Sigmoid colon (tissue), 4 donors: ENCODE data around the gene DENND1C.

Source experiments
- CTCF ChIP-seq, 4 experiments: fragments of 450-650 bp in 3 of 4; fragments of 200-600 bp in 1 of 4; IDR thresholded peaks; one replicate each; pipeline ENCODE4 v1.5.1; 2016 to 2019; ENCODE audit warnings: antibody characterized with exemption in 4 of 4, mild to moderate bottlenecking in 3 of 4, moderate library complexity in 2 of 4
- EP300 ChIP-seq, 4 donors: sonication (generic); formaldehyde crosslinking; IDR thresholded peaks; one replicate each; pipeline ENCODE4 v1.6.1; 2017; ENCODE audit warnings: antibody characterized with exemption in 4 of 4
- POLR2A ChIP-seq, 2 donors: fragments of 450-650 bp; IDR thresholded peaks; one replicate each; pipeline ENCODE4 v1.6.1; 2016; ENCODE audit warnings: antibody characterized with exemption in 2 of 2, mild to moderate bottlenecking in 2 of 2, moderate library complexity in 2 of 2
- POLR2AphosphoS5 ChIP-seq, 4 donors: sonication (generic); formaldehyde crosslinking; IDR thresholded peaks; one replicate each; pipeline ENCODE4 v1.6.1; 2017; ENCODE audit warnings: antibody characterized with exemption in 4 of 4

DNA sequence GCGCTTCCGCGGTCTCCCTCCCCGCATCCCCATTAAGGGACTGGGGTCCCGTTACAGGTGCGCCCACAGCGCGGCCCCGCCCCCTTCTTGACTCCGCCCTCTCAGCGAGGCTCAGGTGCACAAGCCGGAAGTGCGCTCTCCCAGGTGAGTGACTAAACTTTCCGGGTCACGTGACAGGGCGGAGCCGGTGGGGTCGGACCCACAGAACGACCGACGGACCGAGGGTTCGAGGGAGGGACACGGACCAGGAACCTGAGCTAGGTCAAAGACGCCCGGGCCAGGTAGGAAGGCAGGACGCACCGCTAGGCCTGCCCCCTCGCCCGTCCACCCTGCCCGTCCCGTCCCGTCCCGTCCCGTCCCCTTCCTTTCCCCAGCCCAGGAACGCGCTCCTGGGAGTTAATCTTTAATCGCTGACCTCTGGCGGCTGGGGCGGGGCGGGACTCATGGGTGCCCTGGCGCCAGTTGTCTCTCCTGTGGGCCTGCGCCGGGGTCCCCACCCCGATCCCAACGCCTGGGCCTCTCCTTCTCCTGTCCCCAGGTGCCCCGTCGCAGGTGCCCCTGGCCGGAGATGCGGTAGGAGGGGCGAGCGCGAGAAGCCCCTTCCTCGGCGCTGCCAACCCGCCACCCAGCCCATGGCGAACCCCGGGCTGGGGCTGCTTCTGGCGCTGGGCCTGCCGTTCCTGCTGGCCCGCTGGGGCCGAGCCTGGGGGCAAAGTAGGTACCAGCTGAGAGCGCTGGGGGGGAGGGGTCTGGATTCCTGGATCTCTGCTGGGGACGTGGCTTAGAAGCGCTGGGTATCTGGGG, 17.3 kb downstream of the DENND1C start, which contains the start of gene CRB3:
- TF ChIP-seq CTCF (IDR thresholded peaks at IDR 0.05) (no peak), POLR2A (IDR thresholded peaks at IDR 0.05) (peak in 1 of 2 donors; percentile 68), EP300 (IDR thresholded peaks at IDR 0.05) (no peak), POLR2AphosphoS5 (IDR thresholded peaks at IDR 0.05) (peak in 1 of 4 donors; percentile 17)
